ENCODE measurements around the gene NEDD4. TPM values are rescaled to one million over a fixed set of nuclear protein-coding genes. Genes with fewer than 3 reads are reported as not detected.

The NEDD4 gene
- polyA plus RNA-seq, 1 donor (not counting 4 experiments of a cell fraction or from before 2014, with no cell fraction given) = 24.3 TPM

DNA sequence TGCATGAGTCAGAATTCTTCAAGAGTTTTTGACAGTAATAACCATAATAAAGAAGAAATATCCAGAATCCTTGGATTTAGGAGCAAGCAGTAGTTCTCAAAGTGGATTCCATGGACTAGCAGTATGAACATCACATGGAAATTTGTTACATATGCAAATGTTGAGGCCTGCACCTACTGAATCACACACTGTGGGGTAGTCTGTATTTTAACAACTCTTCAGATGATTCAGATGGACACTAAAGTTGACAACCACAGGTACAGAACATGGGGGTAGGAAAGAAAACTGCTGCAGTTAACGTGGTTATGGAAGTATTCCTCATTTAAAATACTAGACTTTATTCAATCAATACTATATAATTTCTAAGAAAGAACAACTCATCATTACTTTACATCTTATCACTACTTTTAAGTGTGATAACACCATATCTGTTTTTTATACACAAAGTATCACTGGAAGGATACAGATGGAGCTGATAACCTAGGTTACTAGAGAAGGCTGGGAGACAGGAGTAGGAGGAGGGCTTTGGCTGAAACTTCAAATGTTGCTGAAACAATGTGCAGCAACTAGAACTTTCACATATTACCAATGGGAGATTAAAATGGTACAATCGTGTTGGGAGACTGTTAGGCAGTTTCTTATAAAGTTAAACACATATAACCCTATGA, 11.7 kb downstream of the NEDD4 start:
- Histone ChIP-seq H3K79me2 (ENCODE audit: control insufficient read depth, insufficient read depth, low read length) (peaks cover 85% of the 10 kb centered on the region), H3K9me1 (ENCODE audit: control insufficient read depth, extremely low read depth, insufficient read depth, low read length) (no peaks in the 10 kb centered on the region), H3K9me3 (ENCODE audit: control insufficient read depth, low read depth, low read length) (no peaks in the 10 kb centered on the region), H3K4me3 (ENCODE audit: control insufficient read depth in 2 of 3, extremely low read depth in 1 of 3, insufficient read depth in 2 of 3, low read depth in 1 of 3, low read length in 3 of 3) (no peak overlapping the region), H3K27ac (ENCODE audit: control insufficient read depth, insufficient read depth, low read length) (no peak overlapping the region), H3K4me1 (ENCODE audit: control insufficient read depth, extremely low read depth, insufficient read depth, low read length) (peaks cover 2% of the 10 kb centered on the region), H3K27me3 (ENCODE audit: control insufficient read depth, extremely low read depth, insufficient read depth, low read length) (no peaks in the 10 kb centered on the region), H2AFZ (ENCODE audit: control insufficient read depth, low read length) (no peak overlapping the region), H3K9ac (ENCODE audit: control insufficient read depth, extremely low read depth, insufficient read depth, low read length) (no peak overlapping the region), H4K20me1 (ENCODE audit: control insufficient read depth, extremely low read depth, insufficient read depth, low read length) (no peaks in the 10 kb centered on the region), H3K36me3 (ENCODE audit: control insufficient read depth in 2 of 2, extremely low read depth in 1 of 2, insufficient read depth in 2 of 2, low read length in 2 of 2) (peaks cover 0 to 9% of the 10 kb centered on the region in 2 experiments), H3K4me2 (ENCODE audit: control insufficient read depth, extremely low read depth, insufficient read depth, low read depth, low read length) (no peak overlapping the region)
- DNase-seq (ENCODE audit: low read depth, low spot score) (no peak), FAIRE-seq (no peak)
- dilution Hi-C loops (cut with MboI; ENCODE audit: extremely low pct_ligation_motif_present, low sequenced_read_pairs) = no loop called here
- no peak for TF ChIP-seq EZH2 (IDR thresholded peaks at IDR 0.05; ENCODE audit: low read length)
- TF ChIP-seq, protein P1, sequence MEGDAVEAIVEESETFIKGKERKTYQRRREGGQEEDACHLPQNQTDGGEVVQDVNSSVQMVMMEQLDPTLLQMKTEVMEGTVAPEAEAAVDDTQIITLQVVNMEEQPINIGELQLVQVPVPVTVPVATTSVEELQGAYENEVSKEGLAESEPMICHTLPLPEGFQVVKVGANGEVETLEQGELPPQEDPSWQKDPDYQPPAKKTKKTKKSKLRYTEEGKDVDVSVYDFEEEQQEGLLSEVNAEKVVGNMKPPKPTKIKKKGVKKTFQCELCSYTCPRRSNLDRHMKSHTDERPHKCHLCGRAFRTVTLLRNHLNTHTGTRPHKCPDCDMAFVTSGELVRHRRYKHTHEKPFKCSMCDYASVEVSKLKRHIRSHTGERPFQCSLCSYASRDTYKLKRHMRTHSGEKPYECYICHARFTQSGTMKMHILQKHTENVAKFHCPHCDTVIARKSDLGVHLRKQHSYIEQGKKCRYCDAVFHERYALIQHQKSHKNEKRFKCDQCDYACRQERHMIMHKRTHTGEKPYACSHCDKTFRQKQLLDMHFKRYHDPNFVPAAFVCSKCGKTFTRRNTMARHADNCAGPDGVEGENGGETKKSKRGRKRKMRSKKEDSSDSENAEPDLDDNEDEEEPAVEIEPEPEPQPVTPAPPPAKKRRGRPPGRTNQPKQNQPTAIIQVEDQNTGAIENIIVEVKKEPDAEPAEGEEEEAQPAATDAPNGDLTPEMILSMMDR (optimal IDR thresholded peaks at IDR 0.05 in 1 of 3, IDR thresholded peaks at IDR 0.05 in 1 of 3, conservative IDR thresholded peaks at IDR 0.05 in 1 of 3; ENCODE audit: extremely low read depth in 1 of 3, insufficient read depth in 2 of 3, low read length in 3 of 3) = no peak

- Histone ChIP-seq H3K9ac (ENCODE audit: control insufficient read depth, extremely low read depth, insufficient read depth, low read length) (no peak overlapping the region), H3K4me3 (ENCODE audit: control insufficient read depth in 2 of 3, extremely low read depth in 1 of 3, insufficient read depth in 2 of 3, low read depth in 1 of 3, low read length in 3 of 3) (no peak overlapping the region), H4K20me1 (ENCODE audit: control insufficient read depth, extremely low read depth, insufficient read depth, low read length) (no peaks in the 10 kb centered on the region), H3K27ac (ENCODE audit: control insufficient read depth, insufficient read depth, low read length) (no peak overlapping the region), H2AFZ (ENCODE audit: control insufficient read depth, low read length) (no peak overlapping the region), H3K4me2 (ENCODE audit: control insufficient read depth, extremely low read depth, insufficient read depth, low read depth, low read length) (no peak overlapping the region), H3K27me3 (ENCODE audit: control insufficient read depth, extremely low read depth, insufficient read depth, low read length) (no peaks in the 10 kb centered on the region), H3K79me2 (ENCODE audit: control insufficient read depth, insufficient read depth, low read length) (peaks cover 86% of the 10 kb centered on the region), H3K36me3 (ENCODE audit: control insufficient read depth in 2 of 2, extremely low read depth in 1 of 2, insufficient read depth in 2 of 2, low read length in 2 of 2) (peaks cover 0 to under 1% of the 10 kb centered on the region in 2 experiments), H3K4me1 (ENCODE audit: control insufficient read depth, extremely low read depth, insufficient read depth, low read length) (peaks cover 2% of the 10 kb centered on the region), H3K9me1 (ENCODE audit: control insufficient read depth, extremely low read depth, insufficient read depth, low read length) (no peaks in the 10 kb centered on the region), H3K9me3 (ENCODE audit: control insufficient read depth, low read depth, low read length) (no peaks in the 10 kb centered on the region)
- dilution Hi-C loops (cut with MboI; ENCODE audit: extremely low pct_ligation_motif_present, low sequenced_read_pairs) = no loop called here
- DNase-seq (ENCODE audit: low read depth, low spot score) (no peak), FAIRE-seq (no peak)
- TF ChIP-seq, protein P1 (optimal IDR thresholded peaks at IDR 0.05 in 1 of 3, IDR thresholded peaks at IDR 0.05 in 1 of 3, conservative IDR thresholded peaks at IDR 0.05 in 1 of 3; ENCODE audit: extremely low read depth in 1 of 3, insufficient read depth in 2 of 3, low read length in 3 of 3) = no peak
- TF ChIP-seq EZH2 (IDR thresholded peaks at IDR 0.05; ENCODE audit: low read length) = no peak
Observed at GRCh38 chr15:55980511-55980910, 12.9 kb downstream of the NEDD4 start.

Data from keratinocyte (primary cell).